GM12801 (cell line): Measurements from ENCODE around the gene MTA1.

Experiments
- CTCF ChIP-seq: IDR thresholded peaks from one replicate; pipeline ENCODE4 v1.5.1; 2011; ENCODE audit warnings: control low read depth; ENCODE audit not compliant: insufficient read length; ENCODE audit errors: extremely low read depth

MTA1 gene

GRCh38 chr14:105413544-105413886, 6.1 kb upstream of the MTA1 start:
- no peak for TF ChIP-seq CTCF

- no peak for TF ChIP-seq CTCF
These were observed 4.9 kb upstream of the MTA1 start for GRCh38 chr14:105414456-105415371.

GRCh38 chr14:105415481-105416428, 3.9 kb upstream of the MTA1 start:
- no peak for TF ChIP-seq CTCF

GRCh38 chr14:105416671-105417070, 3.0 kb upstream of the MTA1 start:
- TF ChIP-seq CTCF: no peak

- no peak for TF ChIP-seq CTCF
These were observed 1.9 kb upstream of the MTA1 start for GRCh38 chr14:105417690-105418121.

- no peak for TF ChIP-seq CTCF
These were observed 1.1 kb upstream of the MTA1 start for GRCh38 chr14:105418269-105419194.
